Measurements from ENCODE around the gene HAUS5. TPM values are rescaled to one million over a fixed set of nuclear protein-coding genes. Genes with fewer than 3 reads are reported as not detected.

HAUS5 gene
- polyA plus RNA-seq, 1 donor from 2014 or later = 14.4 TPM

DNA sequence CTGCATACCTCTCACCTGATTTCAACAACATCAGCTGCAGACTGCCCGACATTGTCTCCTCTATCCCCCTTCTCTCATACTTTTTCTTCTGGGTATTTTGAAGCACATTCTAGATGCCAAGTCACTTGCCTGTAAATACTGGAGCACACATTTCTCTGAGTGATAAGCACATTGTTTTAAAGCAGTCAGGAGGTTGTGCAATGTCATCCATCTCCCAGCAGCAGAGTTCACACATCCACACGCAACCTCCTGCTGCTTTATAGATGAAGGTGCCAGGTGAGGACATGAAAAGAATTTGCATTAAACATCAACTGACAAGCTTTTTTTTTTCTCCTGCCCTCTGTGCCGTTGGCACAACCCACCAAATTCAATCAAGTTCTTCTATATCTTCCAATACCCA, 59.3 kb downstream of the HAUS5 start:
- no peaks in the 10 kb centered on the region for H3K9me2 ChIP-seq (ENCODE audit: insufficient read depth, low read length)
- no peak overlapping the region for H3K4me3 ChIP-seq (ENCODE audit: low read length)
- no peaks in the 10 kb centered on the region for H3F3A ChIP-seq (ENCODE audit: insufficient read depth, low read length, poor library complexity, severe bottlenecking)
- no peak overlapping the region for H3K27ac ChIP-seq (ENCODE audit: low read length)
- H4K20me1 ChIP-seq (ENCODE audit: insufficient read depth) = no peaks in the 10 kb centered on the region
- no peaks in the 10 kb centered on the region for H3K9me3 ChIP-seq (ENCODE audit: low read length)
- TF ChIP-seq SMC3 (conservative IDR thresholded peaks at IDR 0.05; ENCODE audit: poor library complexity) (no peak), EP300 (conservative IDR thresholded peaks at IDR 0.05; ENCODE audit: poor library complexity, severe bottlenecking) (no peak), POLR2AphosphoS5 (IDR thresholded peaks at IDR 0.05) (no peak), TAF1 (IDR thresholded peaks at IDR 0.05; ENCODE audit: low read depth) (no peak), MXI1 (conservative IDR thresholded peaks at IDR 0.05; ENCODE audit: poor library complexity, severe bottlenecking) (no peak), RAD21 (conservative IDR thresholded peaks at IDR 0.05) (no peak), EZH2 (IDR thresholded peaks at IDR 0.05; ENCODE audit: borderline replicate concordance, insufficient read depth, low read length, poor library complexity, severe bottlenecking) (no peak)
- TF ChIP-seq, protein P1, sequence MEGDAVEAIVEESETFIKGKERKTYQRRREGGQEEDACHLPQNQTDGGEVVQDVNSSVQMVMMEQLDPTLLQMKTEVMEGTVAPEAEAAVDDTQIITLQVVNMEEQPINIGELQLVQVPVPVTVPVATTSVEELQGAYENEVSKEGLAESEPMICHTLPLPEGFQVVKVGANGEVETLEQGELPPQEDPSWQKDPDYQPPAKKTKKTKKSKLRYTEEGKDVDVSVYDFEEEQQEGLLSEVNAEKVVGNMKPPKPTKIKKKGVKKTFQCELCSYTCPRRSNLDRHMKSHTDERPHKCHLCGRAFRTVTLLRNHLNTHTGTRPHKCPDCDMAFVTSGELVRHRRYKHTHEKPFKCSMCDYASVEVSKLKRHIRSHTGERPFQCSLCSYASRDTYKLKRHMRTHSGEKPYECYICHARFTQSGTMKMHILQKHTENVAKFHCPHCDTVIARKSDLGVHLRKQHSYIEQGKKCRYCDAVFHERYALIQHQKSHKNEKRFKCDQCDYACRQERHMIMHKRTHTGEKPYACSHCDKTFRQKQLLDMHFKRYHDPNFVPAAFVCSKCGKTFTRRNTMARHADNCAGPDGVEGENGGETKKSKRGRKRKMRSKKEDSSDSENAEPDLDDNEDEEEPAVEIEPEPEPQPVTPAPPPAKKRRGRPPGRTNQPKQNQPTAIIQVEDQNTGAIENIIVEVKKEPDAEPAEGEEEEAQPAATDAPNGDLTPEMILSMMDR (IDR thresholded peaks at IDR 0.05; ENCODE audit: poor library complexity, severe bottlenecking) = no peak
- TF ChIP-seq, protein P2, sequence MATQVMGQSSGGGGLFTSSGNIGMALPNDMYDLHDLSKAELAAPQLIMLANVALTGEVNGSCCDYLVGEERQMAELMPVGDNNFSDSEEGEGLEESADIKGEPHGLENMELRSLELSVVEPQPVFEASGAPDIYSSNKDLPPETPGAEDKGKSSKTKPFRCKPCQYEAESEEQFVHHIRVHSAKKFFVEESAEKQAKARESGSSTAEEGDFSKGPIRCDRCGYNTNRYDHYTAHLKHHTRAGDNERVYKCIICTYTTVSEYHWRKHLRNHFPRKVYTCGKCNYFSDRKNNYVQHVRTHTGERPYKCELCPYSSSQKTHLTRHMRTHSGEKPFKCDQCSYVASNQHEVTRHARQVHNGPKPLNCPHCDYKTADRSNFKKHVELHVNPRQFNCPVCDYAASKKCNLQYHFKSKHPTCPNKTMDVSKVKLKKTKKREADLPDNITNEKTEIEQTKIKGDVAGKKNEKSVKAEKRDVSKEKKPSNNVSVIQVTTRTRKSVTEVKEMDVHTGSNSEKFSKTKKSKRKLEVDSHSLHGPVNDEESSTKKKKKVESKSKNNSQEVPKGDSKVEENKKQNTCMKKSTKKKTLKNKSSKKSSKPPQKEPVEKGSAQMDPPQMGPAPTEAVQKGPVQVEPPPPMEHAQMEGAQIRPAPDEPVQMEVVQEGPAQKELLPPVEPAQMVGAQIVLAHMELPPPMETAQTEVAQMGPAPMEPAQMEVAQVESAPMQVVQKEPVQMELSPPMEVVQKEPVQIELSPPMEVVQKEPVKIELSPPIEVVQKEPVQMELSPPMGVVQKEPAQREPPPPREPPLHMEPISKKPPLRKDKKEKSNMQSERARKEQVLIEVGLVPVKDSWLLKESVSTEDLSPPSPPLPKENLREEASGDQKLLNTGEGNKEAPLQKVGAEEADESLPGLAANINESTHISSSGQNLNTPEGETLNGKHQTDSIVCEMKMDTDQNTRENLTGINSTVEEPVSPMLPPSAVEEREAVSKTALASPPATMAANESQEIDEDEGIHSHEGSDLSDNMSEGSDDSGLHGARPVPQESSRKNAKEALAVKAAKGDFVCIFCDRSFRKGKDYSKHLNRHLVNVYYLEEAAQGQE (IDR thresholded peaks at IDR 0.05; ENCODE audit: borderline replicate concordance) = no peak
- H3K4me2 ChIP-seq (ENCODE audit: low read length) = no peak overlapping the region
- peaks cover 16% of the 10 kb centered on the region for H3K27me3 ChIP-seq (ENCODE audit: insufficient read depth, low read depth, low read length)
- no peak overlapping the region for H2AFZ ChIP-seq (ENCODE audit: low read depth, low read length)
- H3K36me3 ChIP-seq (ENCODE audit: insufficient read depth, low read length) = no peaks in the 10 kb centered on the region
- H3K9ac ChIP-seq (ENCODE audit: low read length) = no peak overlapping the region
- no peaks in the 10 kb centered on the region for H3K79me2 ChIP-seq (replicated peaks; ENCODE audit: insufficient read depth, low read length)

DNA sequence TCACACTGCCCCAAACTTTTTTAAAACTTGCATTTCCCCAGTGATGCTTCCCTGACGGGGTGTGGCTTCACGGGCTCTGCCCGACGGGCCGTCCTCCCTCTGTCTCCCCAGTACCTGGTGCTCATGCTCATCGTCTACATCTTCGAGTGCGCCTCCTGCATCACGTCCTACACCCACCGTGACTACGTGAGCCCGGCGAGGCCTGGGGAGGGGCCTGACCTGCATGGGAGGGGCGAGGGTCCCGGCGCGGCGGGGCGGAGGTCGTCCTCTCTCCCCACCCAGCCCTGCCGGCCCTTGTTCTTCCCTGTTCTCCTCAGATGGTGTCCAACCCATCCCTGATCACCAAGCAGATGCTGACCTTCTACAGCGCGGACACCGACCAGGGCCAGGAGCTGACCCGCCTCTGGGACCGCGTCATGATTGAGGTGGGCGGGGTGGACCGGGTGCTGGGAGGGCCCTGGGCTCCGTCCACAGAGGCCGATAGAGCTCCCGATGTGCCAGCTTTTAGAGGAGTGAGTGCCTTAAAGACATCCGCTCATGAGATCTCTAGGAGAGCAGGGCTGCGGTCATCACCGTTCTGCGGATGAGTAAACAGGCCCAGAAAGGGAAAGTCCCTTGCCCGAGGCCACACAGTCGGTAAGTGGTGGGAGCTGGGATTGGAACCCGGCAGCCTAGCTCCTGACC, 60.7 kb downstream of the HAUS5 start:
- Histone ChIP-seq H3K36me3 (ENCODE audit: insufficient read depth, low read length) (no peaks in the 10 kb centered on the region), H3K9ac (ENCODE audit: low read length) (no peak overlapping the region), H3K4me2 (ENCODE audit: low read length) (no peak overlapping the region), H3K9me2 (ENCODE audit: insufficient read depth, low read length) (no peaks in the 10 kb centered on the region), H3F3A (ENCODE audit: insufficient read depth, low read length, poor library complexity, severe bottlenecking) (no peaks in the 10 kb centered on the region), H3K27me3 (ENCODE audit: insufficient read depth, low read depth, low read length) (peaks cover 16% of the 10 kb centered on the region), H2AFZ (ENCODE audit: low read depth, low read length) (no peak overlapping the region), H3K27ac (ENCODE audit: low read length) (no peak overlapping the region), H4K20me1 (ENCODE audit: insufficient read depth) (no peaks in the 10 kb centered on the region), H3K9me3 (ENCODE audit: low read length) (no peaks in the 10 kb centered on the region), H3K79me2 (replicated peaks; ENCODE audit: insufficient read depth, low read length) (no peaks in the 10 kb centered on the region), H3K4me3 (ENCODE audit: low read length) (no peak overlapping the region)
- TF ChIP-seq POLR2AphosphoS5 (IDR thresholded peaks at IDR 0.05) (no peak), MXI1 (conservative IDR thresholded peaks at IDR 0.05; ENCODE audit: poor library complexity, severe bottlenecking) (no peak), SMC3 (conservative IDR thresholded peaks at IDR 0.05; ENCODE audit: poor library complexity) (no peak), TAF1 (IDR thresholded peaks at IDR 0.05; ENCODE audit: low read depth) (no peak), RAD21 (conservative IDR thresholded peaks at IDR 0.05) (no peak), EP300 (conservative IDR thresholded peaks at IDR 0.05; ENCODE audit: poor library complexity, severe bottlenecking) (no peak), EZH2 (IDR thresholded peaks at IDR 0.05; ENCODE audit: borderline replicate concordance, insufficient read depth, low read length, poor library complexity, severe bottlenecking) (no peak)
- TF ChIP-seq, protein P1 (IDR thresholded peaks at IDR 0.05; ENCODE audit: poor library complexity, severe bottlenecking) = no peak
- TF ChIP-seq, protein P2 (IDR thresholded peaks at IDR 0.05; ENCODE audit: borderline replicate concordance) = no peak
